OCI-LY7 (cell line): ENCODE measurements around the gene UROS. TPM values are rescaled to one million over a fixed set of nuclear protein-coding genes. Genes with fewer than 3 reads are reported as not detected.
A peak's percentile ranks its signal among the peaks of the same experiment; 100 is the strongest.

ENCODE experiments used
- BruUV-seq: library from RNA; stranded (reverse); fragments of 400-500 nt; replicated peaks from 2 replicates; lab custom pipeline; 2021; lab: Mats Ljungman, UMichigan
- CTCF ChIA-PET: fragments of 300-600 bp; sonication (Branson Sonifier 250); formaldehyde crosslinking; loops from one replicate; lab custom pipeline; 2022; ENCODE audit warnings: antibody characterized with exemption; ENCODE audit not compliant: unreplicated experiment; lab: Charles Lee
- POLR2A ChIA-PET: fragments of 300-600 bp; sonication (Branson Sonifier 250); formaldehyde crosslinking; loops from one replicate; lab custom pipeline; 2022; ENCODE audit warnings: antibody characterized with exemption; lab: Charles Lee
- DNase-seq: peaks from one replicate; pipeline ENCODE4 v3.0.0-alpha.2; 2015; ENCODE audit warnings: low spot score
- H2AFZ ChIP-seq: fragments of 200-600 bp; sonication (generic), shearing (Covaris generic); 2 replicates; pipeline ENCODE4 v1.6.1; 2014; ENCODE audit warnings: mild to moderate bottlenecking, antibody characterized with exemption, low read length, moderate library complexity
- H3K27ac ChIP-seq: fragments of 200-600 bp; sonication (generic); 2 replicates; pipeline ENCODE4 v1.5.1; 2014; ENCODE audit warnings: mixed run types, low read depth, mild to moderate bottlenecking, moderate library complexity, low read length, inconsistent platforms; ENCODE audit not compliant: poor library complexity, severe bottlenecking
- H3K36me3 ChIP-seq: fragments of 200-600 bp; sonication (generic); 2 replicates; pipeline ENCODE4 v1.6.1; 2014; ENCODE audit warnings: mild to moderate bottlenecking, antibody characterized with exemption, low read length, moderate library complexity, mixed read lengths; ENCODE audit not compliant: insufficient read depth
- H3K4me1 ChIP-seq: fragments of 200-600 bp; sonication (generic); 2 replicates; pipeline ENCODE4 v1.5.1; 2014; ENCODE audit warnings: mild to moderate bottlenecking, low read length; ENCODE audit not compliant: insufficient read depth, poor library complexity, severe bottlenecking
- H3K4me2 ChIP-seq: fragments of 200-600 bp; sonication (generic); 2 replicates; pipeline ENCODE4 v1.6.1; 2014; ENCODE audit warnings: mild to moderate bottlenecking, low read length
- H3K4me3 ChIP-seq: fragments of 200-600 bp; sonication (generic); 2 replicates; pipeline ENCODE4 v1.5.1; 2014; ENCODE audit warnings: mild to moderate bottlenecking, low read depth, low read length; ENCODE audit not compliant: poor library complexity, severe bottlenecking
- H3K79me2 ChIP-seq: fragments of 200-600 bp; sonication (generic); 2 replicates; pipeline ENCODE4 v1.6.1; 2016; ENCODE audit warnings: low read depth, mild to moderate bottlenecking, low read length, moderate library complexity, mixed read lengths; ENCODE audit not compliant: insufficient read depth
- H3K9me2 ChIP-seq: fragments of 200-600 bp; sonication (generic); 2 replicates; pipeline ENCODE4 v1.6.1; 2016; ENCODE audit warnings: mild to moderate bottlenecking, low read length, mixed read lengths; ENCODE audit not compliant: insufficient read depth
- H3K9me3 ChIP-seq: fragments of 200-600 bp; sonication (generic); 2 replicates; pipeline ENCODE4 v1.6.1; 2014; ENCODE audit warnings: mild to moderate bottlenecking, mixed run types, low read length, mixed read lengths
- H4K20me1 ChIP-seq: fragments of 200-600 bp; sonication (generic); 2 replicates; pipeline ENCODE4 v1.6.1; 2014; ENCODE audit warnings: mild to moderate bottlenecking, antibody characterized with exemption, low read length, moderate library complexity, mixed read lengths; ENCODE audit not compliant: insufficient read depth
- EZH2phosphoT487 ChIP-seq: fragments of 200-600 bp; sonication (generic); IDR thresholded peaks from 2 replicates; pipeline ENCODE4 v1.6.1; 2018; ENCODE audit warnings: low read depth, borderline replicate concordance, mild to moderate bottlenecking, mixed run types, antibody characterized with exemption, low read length, moderate library complexity, mixed read lengths
- intact Hi-C: fragments of 100-400 bp; cut with micrococcal nuclease; formaldehyde crosslinking; loops from one replicate; pipeline ENCODE4 v1.10.0; 2022; ENCODE audit not compliant: unreplicated experiment
- total RNA-seq, 2 experiments: library from RNA; depleted of rRNA in 1 of 2; stranded (reverse); fragments of >200 nt in 1 of 2; shearing (Covaris generic) in 1 of 2; gene quantifications; 2 replicates each; pipeline ENCODE4 v1.2.3, GENCODE V29; 2014 to 2022
- TF ChIP-seq, protein P1 (sequence below): fragments of 200-600 bp; sonication (generic); conservative IDR thresholded peaks from 2 replicates; pipeline ENCODE4 v1.5.1; 2014; ENCODE audit warnings: mild to moderate bottlenecking, antibody characterized with exemption, low read length, moderate library complexity, mixed read lengths

Gene UROS
- total RNA-seq, 2 experiments from 2014 or later = 37.3 to 44.5 TPM

- Histone ChIP-seq H3K27ac (no peak overlapping the region), H4K20me1 (no peaks in the 10 kb centered on the region), H3K79me2 (no peaks in the 10 kb centered on the region), H3K36me3 (peaks cover 16% of the 10 kb centered on the region), H3K9me3 (no peaks in the 10 kb centered on the region), H3K9me2 (no peaks in the 10 kb centered on the region), H3K4me2 (no peak overlapping the region; the same call in 1 of the 2 replicates), H3K4me3 (no peak overlapping the region), H3K4me1 (peaks cover 18% of the 10 kb centered on the region), H2AFZ (no peak overlapping the region)
- BruUV-seq = no TSS peak
- TF ChIP-seq, protein P1, sequence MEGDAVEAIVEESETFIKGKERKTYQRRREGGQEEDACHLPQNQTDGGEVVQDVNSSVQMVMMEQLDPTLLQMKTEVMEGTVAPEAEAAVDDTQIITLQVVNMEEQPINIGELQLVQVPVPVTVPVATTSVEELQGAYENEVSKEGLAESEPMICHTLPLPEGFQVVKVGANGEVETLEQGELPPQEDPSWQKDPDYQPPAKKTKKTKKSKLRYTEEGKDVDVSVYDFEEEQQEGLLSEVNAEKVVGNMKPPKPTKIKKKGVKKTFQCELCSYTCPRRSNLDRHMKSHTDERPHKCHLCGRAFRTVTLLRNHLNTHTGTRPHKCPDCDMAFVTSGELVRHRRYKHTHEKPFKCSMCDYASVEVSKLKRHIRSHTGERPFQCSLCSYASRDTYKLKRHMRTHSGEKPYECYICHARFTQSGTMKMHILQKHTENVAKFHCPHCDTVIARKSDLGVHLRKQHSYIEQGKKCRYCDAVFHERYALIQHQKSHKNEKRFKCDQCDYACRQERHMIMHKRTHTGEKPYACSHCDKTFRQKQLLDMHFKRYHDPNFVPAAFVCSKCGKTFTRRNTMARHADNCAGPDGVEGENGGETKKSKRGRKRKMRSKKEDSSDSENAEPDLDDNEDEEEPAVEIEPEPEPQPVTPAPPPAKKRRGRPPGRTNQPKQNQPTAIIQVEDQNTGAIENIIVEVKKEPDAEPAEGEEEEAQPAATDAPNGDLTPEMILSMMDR = no peak
- TF ChIP-seq EZH2phosphoT487 = no peak
- CTCF ChIA-PET = interaction anchor here (1.1 kb wide), 1 partner anchor 8 kb away, joined by 3 read pairs; no protein-coding TSS in a partner anchor
- POLR2A ChIA-PET = interaction anchor here (0.5 to 2.2 kb wide), 3 partner anchors 9 to 110 kb away, joined by 3 to 6 read pairs (median 6); no protein-coding TSS in a partner anchor
- intact Hi-C loops = no loop called here
- peak; percentile 19 for DNase-seq
These were observed 34.7 kb downstream of the UROS start for GRCh38 chr10:125788156-125789034.

- no peaks in the 10 kb centered on the region for H3K36me3 ChIP-seq
- H3K9me2 ChIP-seq = no peaks in the 10 kb centered on the region
- no peak for DNase-seq
- no peaks in the 10 kb centered on the region for H4K20me1 ChIP-seq
- H2AFZ ChIP-seq = no peak overlapping the region
- no peak overlapping the region for H3K27ac ChIP-seq
- intact Hi-C loops = no loop called here
- no peak for TF ChIP-seq EZH2phosphoT487
- TF ChIP-seq, protein P1 = no peak
- no TSS peak for BruUV-seq
- H3K4me1 ChIP-seq = peaks cover 18% of the 10 kb centered on the region
- ChIA-PET POLR2A (interaction anchor here (0.6 to 3.2 kb wide), 5 partner anchors 10 to 79 kb away, joined by 3 to 27 read pairs (median 3); no protein-coding TSS in a partner anchor), CTCF (no interaction called here)
- no peak overlapping the region for H3K4me3 ChIP-seq
- no peaks in the 10 kb centered on the region for H3K79me2 ChIP-seq
- no peaks in the 10 kb centered on the region for H3K9me3 ChIP-seq
- no peak overlapping the region for H3K4me2 ChIP-seq
These were observed 37.3 kb downstream of the UROS start for GRCh38 chr10:125785791-125786190.
